Left ventricle myocardium inferior (tissue), 1 donor: ENCODE data around the gene NDE1. TPM values are rescaled to one million over a fixed set of nuclear protein-coding genes. Genes with fewer than 3 reads are reported as not detected.

ENCODE experiments used
- DNase-seq: peaks from one replicate; pipeline ENCODE4 v3.0.0-alpha.2; 2020
- H3K27ac ChIP-seq: fragments of 200-600 bp; replicated peaks from 2 replicates; pipeline ENCODE4 v1.8.0; 2021
- H3K27me3 ChIP-seq: fragments of 200-600 bp; 2 replicates; pipeline ENCODE4 v1.8.0; 2021; ENCODE audit warnings: low read depth
- H3K36me3 ChIP-seq: fragments of 200-600 bp; 2 replicates; pipeline ENCODE4 v1.8.0; 2021
- H3K4me1 ChIP-seq: fragments of 200-600 bp; 2 replicates; pipeline ENCODE4 v1.8.0; 2021
- H3K4me3 ChIP-seq: fragments of 200-600 bp; 2 replicates; pipeline ENCODE4 v1.8.0; 2021; ENCODE audit warnings: mild to moderate bottlenecking, moderate library complexity
- H3K9me3 ChIP-seq: fragments of 200-600 bp; replicated peaks from 2 replicates; pipeline ENCODE4 v1.8.0; 2021
- intact Hi-C: fragments of 100-400 bp; cut with micrococcal nuclease; formaldehyde crosslinking; loops from one replicate; pipeline ENCODE4 v1.11.0; 2022
- total RNA-seq: library from RNA; stranded (reverse); fragmentation: NEBNext Ultra II Directional; extraction: Animal tissue kit (Norgen Biotek cat#: 25700); gene quantifications from one replicate; pipeline ENCODE4 v1.2.1, GENCODE V29; 2021
- TF ChIP-seq, protein P1 (sequence below): fragments of 200-600 bp; IDR thresholded peaks from 2 replicates; pipeline ENCODE4 v1.8.0; 2021; ENCODE audit warnings: antibody characterized with exemption, mild to moderate bottlenecking, borderline replicate concordance
- donor health status: DM: no; HTN: yes; CAD: no; lungs with severe emphysema.

Gene NDE1
- total RNA-seq, 1 donor from 2014 or later, result 16.3 TPM

GRCh38 chr16:15694499-15694898 lies 44.5 kb downstream of the NDE1 start:
- no peak overlapping the region for H3K27ac ChIP-seq
- TF ChIP-seq, protein P1, sequence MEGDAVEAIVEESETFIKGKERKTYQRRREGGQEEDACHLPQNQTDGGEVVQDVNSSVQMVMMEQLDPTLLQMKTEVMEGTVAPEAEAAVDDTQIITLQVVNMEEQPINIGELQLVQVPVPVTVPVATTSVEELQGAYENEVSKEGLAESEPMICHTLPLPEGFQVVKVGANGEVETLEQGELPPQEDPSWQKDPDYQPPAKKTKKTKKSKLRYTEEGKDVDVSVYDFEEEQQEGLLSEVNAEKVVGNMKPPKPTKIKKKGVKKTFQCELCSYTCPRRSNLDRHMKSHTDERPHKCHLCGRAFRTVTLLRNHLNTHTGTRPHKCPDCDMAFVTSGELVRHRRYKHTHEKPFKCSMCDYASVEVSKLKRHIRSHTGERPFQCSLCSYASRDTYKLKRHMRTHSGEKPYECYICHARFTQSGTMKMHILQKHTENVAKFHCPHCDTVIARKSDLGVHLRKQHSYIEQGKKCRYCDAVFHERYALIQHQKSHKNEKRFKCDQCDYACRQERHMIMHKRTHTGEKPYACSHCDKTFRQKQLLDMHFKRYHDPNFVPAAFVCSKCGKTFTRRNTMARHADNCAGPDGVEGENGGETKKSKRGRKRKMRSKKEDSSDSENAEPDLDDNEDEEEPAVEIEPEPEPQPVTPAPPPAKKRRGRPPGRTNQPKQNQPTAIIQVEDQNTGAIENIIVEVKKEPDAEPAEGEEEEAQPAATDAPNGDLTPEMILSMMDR, result no peak
- no peaks in the 10 kb centered on the region for H3K9me3 ChIP-seq
- intact Hi-C loops, result no loop called here
- no peaks in the 10 kb centered on the region for H3K27me3 ChIP-seq
- no peaks in the 10 kb centered on the region for H3K4me1 ChIP-seq
- peaks cover 98% of the 10 kb centered on the region for H3K36me3 ChIP-seq
- H3K4me3 ChIP-seq, result no peak overlapping the region
- DNase-seq, result no peak

- DNase-seq, result no peak
- H3K9me3 ChIP-seq, result no peaks in the 10 kb centered on the region
- H3K4me1 ChIP-seq, result no peaks in the 10 kb centered on the region
- peaks cover 74% of the 10 kb centered on the region for H3K36me3 ChIP-seq
- intact Hi-C loops, result loop anchor here (10.0 kb wide), 1 partner anchor 55 kb away; the partner anchor contains the start of gene MARF1
- TF ChIP-seq, protein P1, result no peak
- H3K4me3 ChIP-seq, result no peak overlapping the region
- no peak overlapping the region for H3K27ac ChIP-seq
- no peaks in the 10 kb centered on the region for H3K27me3 ChIP-seq
Measured at GRCh38 chr16:15699819-15700218, 49.8 kb downstream of the NDE1 start.

DNA sequence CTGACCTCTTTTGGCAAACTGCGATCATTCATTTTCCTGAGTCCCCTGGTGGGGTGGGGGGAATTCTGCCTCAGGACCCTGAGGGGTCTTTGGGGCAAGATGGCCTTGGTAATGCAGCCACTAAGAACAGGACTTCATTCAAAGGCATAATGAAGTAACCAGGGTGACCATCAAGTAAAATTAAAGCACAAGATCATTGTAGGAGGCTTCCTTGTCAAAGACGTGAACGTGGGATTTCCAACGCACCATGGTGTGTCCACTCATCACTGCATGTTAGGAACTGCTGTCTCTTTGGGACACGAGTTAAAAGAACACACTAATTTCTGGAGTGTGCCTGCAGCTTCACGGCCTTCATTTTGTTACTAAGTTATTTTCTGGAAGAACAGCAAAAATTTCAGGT lies 51.3 kb downstream of the NDE1 start:
- intact Hi-C loops, result loop anchor here (10.0 kb wide), 1 partner anchor 57 kb away; the partner anchor contains the start of gene MARF1
- H3K4me3 ChIP-seq, result no peak overlapping the region
- peaks cover 60% of the 10 kb centered on the region for H3K36me3 ChIP-seq
- no peak overlapping the region for H3K27ac ChIP-seq
- H3K27me3 ChIP-seq, result no peaks in the 10 kb centered on the region
- H3K4me1 ChIP-seq, result no peaks in the 10 kb centered on the region
- H3K9me3 ChIP-seq, result no peaks in the 10 kb centered on the region
- no peak for DNase-seq
- TF ChIP-seq, protein P1, result no peak

DNA sequence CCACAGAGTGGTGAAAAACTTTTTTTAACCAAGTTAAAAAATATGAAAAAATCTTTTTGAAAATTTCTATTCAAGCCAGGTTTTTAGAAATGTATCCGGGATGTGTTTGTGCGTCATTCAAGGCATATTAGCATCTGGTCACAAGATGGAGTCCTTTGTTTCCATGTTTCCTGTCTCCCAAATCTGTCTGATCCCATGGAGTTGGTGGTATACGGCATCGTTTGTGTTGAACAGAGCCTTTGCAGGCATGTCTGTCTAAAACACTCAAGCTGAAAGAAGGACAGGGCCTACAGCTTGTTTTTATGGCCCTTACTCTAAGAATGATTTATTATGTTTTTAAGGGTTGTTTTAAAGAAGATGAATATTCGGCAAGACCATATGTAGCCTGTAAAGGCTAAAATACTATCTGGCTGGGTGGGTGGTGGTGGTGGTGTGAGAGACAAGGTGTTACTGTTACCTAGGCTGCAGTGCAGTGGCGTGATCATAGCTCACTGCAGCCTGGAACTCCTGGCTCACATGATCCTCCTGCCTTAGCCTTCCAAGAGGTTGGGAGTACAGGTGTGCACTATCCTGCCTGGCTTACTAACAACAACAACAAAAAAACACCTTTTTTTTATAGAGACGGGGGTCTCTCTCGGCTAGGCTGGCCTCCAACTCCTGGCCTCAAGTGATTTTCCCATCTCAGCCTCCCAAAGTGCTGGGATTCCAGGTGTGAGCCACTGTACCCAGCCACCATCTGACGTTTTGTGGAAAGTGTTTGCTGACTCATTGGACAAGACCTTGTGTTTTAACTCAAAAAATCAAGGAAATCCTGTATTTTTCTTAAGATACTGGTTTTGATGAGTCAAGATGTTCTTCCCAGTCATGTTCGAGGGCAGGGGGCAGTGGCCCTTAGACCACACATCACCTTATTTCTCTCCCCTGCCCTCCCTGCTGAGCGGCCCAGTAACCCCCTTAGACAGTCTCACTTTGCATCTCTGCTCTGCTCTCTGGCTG lies 52.2 kb downstream of the NDE1 start:
- TF ChIP-seq, protein P1, result no peak
- H3K4me3 ChIP-seq, result no peak overlapping the region
- DNase-seq, result no peak
- no peaks in the 10 kb centered on the region for H3K27me3 ChIP-seq
- H3K4me1 ChIP-seq, result no peaks in the 10 kb centered on the region
- peaks cover 51% of the 10 kb centered on the region for H3K36me3 ChIP-seq
- no peak overlapping the region for H3K27ac ChIP-seq
- no peaks in the 10 kb centered on the region for H3K9me3 ChIP-seq
- intact Hi-C loops, result loop anchor here (10.0 kb wide), 1 partner anchor 57 kb away; the partner anchor contains the start of gene MARF1

GRCh38 chr16:15703029-15703736 lies 53.1 kb downstream of the NDE1 start:
- intact Hi-C loops, result loop anchor here (10.0 kb wide), 1 partner anchor 58 kb away; the partner anchor contains the start of gene MARF1
- Histone ChIP-seq H3K4me1 (no peaks in the 10 kb centered on the region), H3K36me3 (peaks cover 42% of the 10 kb centered on the region), H3K9me3 (no peaks in the 10 kb centered on the region), H3K27ac (no peak overlapping the region), H3K27me3 (no peaks in the 10 kb centered on the region), H3K4me3 (no peak overlapping the region)
- no peak for DNase-seq
- TF ChIP-seq, protein P1, result no peak
